ENCODE results near the gene FOXO3.
A peak's percentile ranks its signal among the peaks of the same experiment; 100 is the strongest.
"Not testable (repeated sequence)": the region's sequence is repeated elsewhere in the genome, so short reads cannot be mapped to it uniquely, and the experiment has no call there.

The FOXO3 gene

GRCh38 chr6:108556250-108556649 is 4.5 kb upstream of the FOXO3 start:
- no peak for DNase-seq

- DNase-seq = no peak
Measured at GRCh38 chr6:108556866-108557493, 3.7 kb upstream of the FOXO3 start.

- DNase-seq = peak; percentile 77
Measured at GRCh38 chr6:108557494-108558371, 3.0 kb upstream of the FOXO3 start.

DNA sequence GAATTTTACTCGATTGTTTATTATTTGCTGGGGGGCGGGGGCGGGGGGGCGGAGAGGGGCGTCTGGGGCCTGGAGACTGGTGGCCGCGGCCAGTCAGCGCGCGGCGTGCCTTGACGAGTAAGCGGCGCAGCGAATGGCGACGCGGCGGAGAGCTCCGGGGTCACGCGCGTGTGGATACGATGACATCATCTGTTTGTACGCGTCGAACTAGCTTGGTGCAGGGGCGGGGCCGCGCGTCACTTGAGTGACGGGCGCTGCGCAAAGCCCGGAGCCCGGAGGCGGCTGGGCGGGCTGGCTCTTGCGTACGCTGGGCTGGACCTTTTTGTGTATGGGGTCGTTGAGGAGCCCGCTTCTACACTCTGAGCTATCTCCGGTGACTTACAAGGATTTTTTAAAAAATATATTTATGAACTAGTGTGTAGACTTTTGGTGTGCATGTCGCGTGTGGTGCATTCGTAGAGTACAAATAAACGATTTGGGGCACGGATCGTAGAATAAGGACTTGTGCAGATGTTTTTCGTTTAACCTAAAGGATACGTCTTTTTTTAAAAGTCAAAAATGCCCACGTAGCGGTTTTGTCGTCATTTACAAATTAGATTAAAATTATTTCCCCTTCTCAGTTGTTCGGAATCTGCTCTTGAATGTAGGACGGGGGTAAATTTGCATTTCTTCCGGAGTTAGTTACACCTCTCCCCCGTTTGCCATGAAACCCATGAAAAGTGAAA is 2.2 kb upstream of the FOXO3 start:
- peak; percentile 98 for DNase-seq

DNA sequence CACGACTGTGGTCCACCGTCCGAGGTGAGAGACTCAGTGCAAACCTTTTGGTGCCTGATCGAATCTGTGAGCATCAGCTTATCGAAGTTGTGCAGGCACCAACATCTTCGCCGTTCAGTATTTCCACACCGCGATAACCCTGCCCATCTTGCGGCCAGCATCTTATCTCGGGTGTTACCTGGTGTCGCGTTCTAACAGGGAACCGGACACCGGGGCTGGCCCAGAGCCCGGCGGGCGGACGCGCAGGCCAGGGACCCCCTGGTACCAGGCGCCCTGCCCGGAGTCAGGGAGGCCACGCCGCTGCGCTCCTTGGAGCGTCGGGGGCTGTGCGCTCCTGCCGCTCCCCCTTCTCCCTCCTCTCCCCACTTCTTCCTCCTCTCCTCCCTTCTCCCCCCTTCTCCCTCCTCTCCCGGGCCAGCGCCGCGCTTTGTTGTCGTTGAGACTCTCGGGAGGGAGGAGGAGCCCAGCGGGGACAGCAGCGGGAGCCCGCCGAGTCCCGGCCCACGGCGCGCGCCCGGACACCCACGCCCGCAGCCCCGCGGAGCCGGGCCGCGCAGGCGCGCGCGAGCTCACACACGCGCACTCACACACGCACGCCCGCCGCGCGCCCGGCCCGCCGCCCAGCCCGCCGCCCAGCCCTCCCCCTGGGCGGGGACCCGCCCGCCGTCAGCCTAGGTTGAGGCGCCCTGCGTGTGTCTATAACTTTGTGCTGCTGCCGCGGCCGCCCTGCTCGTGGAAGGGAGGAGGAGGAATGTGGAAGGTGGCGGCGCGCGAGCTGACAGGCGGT is 1.4 kb upstream of the FOXO3 start:
- peak; percentile 92 for DNase-seq

GRCh38 chr6:108559884-108560462 is 744 bp upstream of the FOXO3 start:
- DNase-seq = peak; percentile 47

GRCh38 chr6:108561309-108561647 is 561 bp downstream of the FOXO3 start:
- DNase-seq = not testable (repeated sequence)

GRCh38 chr6:108561742-108562502 is 1.2 kb downstream of the FOXO3 start:
- peak; percentile 42 for DNase-seq

GRCh38 chr6:108562503-108562993 is 1.8 kb downstream of the FOXO3 start:
- DNase-seq = peak; percentile 92

GRCh38 chr6:108563292-108563691 is 2.6 kb downstream of the FOXO3 start:
- DNase-seq = no peak

DNA sequence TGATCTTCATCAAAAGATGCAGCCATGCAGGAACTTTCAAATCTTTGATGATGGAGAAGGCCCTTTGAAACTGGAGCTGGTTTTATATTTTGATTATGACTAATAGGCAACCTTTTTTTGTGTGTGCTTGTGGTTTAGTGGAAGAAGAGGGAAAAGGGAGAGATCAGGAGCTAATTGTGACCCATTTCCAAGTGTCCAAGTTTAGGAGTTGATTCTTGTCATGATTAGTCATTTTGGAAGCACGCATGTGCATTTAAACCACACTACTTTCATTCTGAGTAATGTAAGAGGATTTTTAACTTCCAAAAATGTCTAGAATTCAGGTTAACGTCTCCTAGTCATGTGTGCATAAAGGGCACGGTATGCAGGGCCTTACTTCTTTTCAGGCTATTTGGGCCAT is 3.5 kb downstream of the FOXO3 start:
- no peak for DNase-seq

DNA sequence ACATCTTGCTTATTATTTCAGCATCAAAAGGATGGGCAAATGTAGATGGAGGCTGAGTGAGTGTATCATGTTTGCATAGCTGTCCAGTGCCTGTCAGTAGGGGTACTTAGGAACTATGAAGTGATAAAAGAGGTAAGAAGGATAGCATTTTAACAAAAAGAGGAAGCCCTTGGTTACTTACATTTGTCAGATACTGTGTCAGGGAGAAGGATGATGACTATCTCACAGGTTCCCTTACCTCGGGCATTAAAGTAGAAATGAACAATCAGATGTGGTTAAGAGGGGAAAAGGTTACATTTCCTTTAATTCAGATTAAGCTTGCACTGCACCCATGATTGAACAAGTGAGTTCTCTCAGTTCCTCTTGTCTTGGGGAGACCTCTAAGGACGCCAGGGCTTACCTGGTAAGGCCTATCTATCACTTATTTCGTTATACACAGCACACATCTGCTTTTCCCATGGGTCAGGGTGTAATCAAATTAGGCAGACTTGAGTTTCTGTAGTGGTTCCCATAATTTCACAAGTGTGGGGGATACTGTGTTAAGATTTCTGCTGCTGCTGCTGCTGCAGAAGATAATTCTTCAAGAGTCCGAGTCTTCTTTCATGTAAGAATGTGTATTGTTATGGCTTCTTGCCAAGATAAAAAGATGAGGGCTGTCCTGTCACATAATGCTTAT is 4.5 kb downstream of the FOXO3 start:
- peak; percentile 78 for DNase-seq

DNA sequence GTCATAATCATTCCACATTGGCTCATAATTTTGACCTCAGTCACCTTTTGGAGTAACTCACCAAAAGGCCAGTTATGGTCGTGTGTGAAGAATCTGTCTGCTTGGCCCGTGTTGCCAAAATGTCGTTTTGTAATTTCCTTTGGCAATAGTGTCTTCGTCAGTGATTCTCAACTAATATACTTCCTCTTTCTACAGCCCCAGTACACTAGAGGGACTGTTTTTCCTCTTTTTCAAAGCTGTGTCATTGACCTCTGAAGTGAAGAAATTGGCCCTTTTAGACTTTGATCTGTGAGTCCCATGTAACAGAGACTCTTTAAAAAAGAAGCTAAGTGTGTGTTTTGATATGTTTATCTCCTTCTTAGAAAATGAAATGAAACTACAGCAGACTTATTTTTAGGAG is 5.2 kb downstream of the FOXO3 start:
- peak; percentile 64 for DNase-seq

DNA sequence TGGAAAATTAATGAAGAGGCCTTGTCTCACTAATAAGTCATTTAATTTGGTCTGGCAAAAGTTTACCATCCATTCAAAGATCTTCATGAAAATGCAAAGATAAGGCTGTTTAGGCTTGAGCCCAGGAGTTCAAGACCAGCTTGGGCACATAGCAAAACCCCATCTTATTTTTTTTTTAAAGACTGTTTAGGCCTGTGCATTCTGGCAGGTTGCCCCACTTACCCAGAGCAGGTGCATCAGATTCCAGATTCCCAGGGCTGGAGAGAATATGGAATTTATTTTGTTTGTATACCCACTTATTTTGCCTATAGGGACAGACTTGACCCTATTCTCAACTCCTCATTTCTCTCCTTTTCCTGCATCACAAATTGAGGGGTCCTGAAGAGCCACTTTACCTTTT is 5.7 kb downstream of the FOXO3 start:
- DNase-seq = no peak

DNA sequence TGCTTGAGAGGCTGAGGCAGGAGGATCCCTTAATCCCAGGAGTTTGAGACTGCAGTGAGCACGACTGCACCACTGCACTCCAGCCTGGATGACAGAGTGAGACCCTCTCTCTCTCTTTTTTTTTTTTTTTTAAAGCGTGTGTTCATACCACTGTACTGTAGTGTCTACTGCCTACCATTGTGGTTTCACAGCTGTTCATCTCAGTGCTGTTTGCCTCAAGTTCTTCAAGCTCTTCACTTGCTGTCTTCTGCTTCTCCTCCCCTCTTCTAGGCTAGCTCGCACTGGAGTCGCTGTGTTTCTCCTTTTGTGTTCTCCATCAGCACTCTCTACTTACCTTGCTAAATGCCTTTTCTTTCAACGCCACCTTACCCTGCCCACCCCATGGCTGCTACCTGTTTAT is 7.4 kb downstream of the FOXO3 start:
- no peak for DNase-seq

DNA sequence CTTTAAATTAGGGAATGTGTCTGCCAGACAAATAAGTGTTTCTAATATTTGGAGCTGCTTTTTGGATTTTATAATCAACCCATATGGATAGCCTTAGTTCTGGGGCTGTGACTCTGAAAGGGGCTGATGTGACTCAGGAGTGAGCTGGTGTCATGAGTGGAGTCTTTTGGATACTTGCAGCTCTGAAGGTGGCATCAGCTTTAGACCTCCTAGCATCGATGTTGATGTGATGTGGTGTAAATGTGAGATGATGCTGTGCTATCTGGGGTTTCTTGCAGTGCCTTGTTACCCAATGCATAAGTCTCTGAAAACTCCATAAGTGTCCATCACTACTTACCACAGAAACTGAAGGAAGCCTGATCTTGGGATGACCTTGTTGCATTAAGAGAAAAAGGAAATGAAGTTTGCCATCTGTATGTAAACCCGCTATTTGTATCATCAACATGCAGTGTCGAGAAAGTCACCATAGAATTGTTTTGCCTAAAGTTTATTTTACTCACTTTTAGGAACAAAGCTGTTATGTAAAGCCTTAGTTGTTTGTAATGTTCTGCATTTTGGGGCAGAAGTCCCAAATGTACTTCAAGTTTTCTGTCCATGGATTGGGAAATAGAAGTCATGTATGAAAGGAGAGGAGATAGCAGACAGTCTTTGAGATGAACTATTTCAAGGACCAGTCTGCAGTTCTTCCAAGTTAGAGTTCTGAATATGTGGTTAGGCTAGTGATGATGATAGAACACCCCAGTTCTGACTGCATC is 8.0 kb downstream of the FOXO3 start:
- no peak for DNase-seq

DNA sequence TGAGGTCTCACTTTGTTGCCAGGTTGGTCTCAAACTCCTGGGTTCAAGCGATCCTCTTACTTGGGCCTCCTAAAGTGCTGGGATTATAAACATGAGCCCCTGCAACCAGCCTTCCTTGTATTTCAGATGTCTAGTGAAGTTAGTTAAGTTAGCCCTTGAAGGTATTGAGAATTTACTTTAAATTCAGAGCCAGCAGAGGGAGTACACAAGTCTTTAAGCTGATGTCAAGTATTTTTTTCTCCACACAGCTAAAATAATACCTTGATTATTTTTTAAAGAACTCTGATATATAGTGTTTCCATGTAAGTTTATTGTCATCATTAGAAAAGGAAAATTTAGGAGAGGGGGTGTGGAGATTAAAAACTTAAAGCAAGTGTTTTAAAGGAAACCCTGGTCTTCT is 9.8 kb downstream of the FOXO3 start:
- peak; percentile 47 for DNase-seq

DNA sequence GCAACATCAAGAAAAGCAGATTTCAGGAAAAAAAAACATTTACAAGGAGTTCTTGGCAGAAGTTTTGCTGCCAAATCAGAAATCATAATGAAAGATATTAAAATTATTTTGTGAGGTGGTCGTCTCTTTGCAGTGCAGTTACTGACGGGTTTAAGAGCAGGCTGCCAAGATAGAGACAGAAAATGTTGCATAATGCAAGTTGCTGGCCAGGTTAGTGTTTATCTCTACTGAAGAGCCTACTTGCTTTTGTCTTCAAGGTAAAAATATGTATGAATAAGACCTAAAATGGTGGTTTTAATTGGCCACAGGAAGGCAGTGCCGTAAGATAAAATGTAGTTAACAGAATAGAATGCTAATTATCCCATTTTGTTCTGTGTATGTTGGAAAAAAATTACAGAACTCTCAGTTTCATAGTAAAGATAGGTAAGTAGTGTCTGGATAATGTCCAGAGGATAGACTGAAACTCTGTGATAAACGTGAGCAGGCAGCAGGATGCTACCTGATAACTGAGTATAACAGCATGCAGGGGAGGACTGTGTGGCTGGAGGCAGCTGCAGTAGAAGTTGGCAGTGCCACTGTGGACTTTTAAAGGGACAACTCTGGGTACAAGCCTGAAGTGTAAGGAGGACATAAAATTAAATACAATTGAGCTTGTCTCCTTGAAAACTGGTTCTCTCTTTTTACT is 13.9 kb downstream of the FOXO3 start:
- DNase-seq = peak; percentile 93

DNA sequence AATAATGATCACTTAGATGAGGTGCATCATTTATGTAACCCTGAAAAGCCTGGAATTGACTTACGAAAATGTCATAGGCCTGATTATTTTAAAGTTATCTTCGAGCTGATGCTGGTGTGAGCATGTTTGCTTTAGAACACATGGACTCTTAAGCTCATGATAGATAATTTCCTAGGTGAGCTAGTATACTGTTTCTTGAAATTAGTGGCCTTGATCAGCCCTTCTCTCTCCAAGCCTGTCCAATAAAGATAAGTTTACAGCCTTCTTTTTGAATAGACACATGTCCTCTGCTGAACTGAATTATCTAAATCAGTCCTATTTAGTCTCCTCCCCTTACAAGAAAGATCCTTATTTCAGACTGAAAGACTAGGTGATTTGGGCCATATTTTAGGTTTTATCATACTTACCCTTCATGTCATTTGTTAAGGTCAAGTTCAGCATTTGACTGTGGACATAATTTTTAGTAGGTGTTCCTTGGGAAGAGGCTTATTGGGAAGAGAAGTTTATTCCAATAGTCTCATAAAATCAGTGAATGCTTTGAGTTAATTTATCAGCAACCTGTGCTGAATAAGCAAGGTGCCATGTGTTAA is 15.3 kb downstream of the FOXO3 start:
- DNase-seq = peak; percentile 90
